HG03354 (cell line): ENCODE results near the gene HADHB.
A peak's percentile ranks its signal among the peaks of the same experiment; 100 is the strongest.
"Not testable (repeated sequence)": the region's sequence is repeated elsewhere in the genome, so short reads cannot be mapped to it uniquely, and the experiment has no call there.

Experiments used
- ATAC-seq: cut with Tn5 transposase; IDR thresholded peaks from one replicate; pipeline ENCODE4 v1.9.1; 2021; ENCODE audit warnings: mild to moderate bottlenecking; ENCODE audit not compliant: unreplicated experiment, poor library complexity, severe bottlenecking

Gene HADHB

DNA sequence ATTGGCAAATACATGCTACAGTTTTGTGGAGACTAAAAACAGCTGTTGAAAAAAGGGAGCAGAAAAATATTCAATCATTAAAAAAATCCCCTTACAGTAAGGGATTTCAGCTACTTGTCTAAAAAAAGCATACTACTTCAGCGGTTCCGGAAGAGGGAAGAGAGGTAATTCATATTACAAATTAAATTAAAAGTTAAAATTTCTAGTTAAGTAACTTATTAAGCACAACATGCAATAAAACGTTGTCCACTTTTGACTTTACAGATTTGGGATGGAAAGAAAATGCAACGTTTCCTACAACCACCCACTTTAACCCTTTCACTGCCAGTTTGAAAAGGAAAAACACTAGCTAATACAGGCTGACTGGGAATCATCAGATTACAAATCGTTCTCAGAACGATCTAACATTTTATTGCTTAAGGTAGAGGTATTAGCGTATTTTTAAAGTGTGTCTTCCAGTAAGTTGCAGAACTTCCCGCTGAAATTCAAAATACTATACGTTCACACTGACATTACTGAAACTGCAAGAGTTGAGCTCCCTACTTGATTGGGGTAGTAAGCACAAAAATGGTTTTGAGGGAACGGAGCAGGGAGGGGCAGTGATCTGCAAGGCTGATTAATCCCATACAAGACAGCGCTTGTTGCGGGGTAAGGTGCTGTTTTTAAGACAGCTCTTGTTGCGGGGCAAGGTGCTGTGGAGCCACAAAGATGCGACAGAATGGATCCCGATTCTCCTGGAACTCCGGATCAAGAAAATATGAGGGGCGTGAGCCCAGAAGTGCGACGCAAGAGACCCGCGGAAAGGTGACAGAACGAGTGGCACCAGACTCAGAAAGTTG, 1.1 kb upstream of the HADHB start:
- peak; percentile 0 for ATAC-seq

GRCh38 chr2:26245231-26245732, 543 bp downstream of the HADHB start:
- peak; percentile 22 for ATAC-seq

GRCh38 chr2:26245810-26246209, 1.1 kb downstream of the HADHB start:
- ATAC-seq, result peak; percentile 39

- no peak for ATAC-seq
Measured at GRCh38 chr2:26246818-26247217, 2.1 kb downstream of the HADHB start.

GRCh38 chr2:26249625-26250024, 4.9 kb downstream of the HADHB start:
- ATAC-seq, result no peak

GRCh38 chr2:26251893-26252292, 7.2 kb downstream of the HADHB start:
- no peak for ATAC-seq

DNA sequence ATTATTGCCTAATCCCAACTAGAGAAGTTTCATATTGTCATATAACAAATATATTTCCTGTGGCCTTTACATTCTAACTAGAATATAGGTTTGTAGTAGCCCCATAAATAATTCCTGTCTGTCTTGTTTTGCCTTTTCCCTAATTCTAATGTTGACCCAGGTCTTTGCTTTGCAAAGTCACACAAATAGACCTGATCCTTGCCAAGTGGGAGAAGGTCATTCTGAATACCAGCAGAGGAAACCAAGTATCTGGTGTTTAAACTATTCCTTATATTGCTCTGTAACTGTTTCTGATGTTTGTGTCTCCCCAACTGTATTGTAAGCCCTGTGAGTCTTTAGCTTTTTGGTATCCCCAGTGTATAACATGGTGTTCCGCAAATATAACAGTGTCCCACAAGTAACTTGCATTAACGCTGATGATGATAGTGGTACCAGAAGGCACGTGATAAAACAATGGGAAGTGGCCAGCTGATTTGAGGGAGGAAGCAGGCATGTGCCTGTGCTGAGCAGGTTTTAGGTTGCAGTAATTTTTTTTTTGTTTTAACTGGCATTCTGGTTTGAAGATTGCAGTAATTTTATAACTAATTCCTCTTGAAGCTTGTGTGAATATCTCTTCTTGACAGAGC, 11.1 kb downstream of the HADHB start:
- ATAC-seq, result no peak

DNA sequence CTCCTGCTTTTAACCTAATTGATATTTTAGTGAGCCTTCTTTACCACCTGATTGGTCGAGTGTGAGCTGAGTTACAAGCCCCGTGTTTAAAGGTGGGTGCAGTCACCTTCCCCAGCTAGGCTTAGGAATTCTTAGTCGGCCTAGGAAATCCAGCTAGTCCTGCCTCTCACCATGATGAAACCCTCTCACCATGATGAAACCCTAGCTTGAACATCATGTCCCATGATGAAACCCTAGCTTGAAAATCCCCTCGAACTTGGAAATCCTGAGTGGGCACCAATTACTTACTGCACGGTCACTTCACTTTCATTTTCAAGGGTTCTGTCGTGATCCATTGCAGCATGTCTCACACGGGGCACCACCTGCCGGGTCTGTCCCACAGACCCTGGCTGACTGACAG, 14.1 kb downstream of the HADHB start:
- ATAC-seq, result not testable (repeated sequence)

DNA sequence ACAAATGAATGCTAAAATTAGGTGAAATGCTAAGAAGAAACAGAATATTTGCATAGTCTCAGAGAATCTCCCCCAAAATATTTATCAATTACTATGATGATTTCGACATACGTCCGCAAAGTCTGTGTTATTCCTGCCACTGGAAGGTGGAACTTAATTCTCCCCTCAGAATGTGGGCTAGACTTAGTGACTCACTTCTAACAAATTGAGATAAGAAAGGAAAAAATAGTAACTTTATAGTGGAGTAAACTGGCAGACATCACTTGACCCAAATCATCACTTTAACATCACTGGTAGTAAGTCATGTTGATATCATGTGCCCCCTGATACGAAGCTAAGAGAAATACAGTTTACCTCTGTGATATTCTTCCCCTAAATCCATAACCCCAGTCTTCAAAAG, 23.5 kb downstream of the HADHB start:
- no peak for ATAC-seq

- ATAC-seq, result not testable (repeated sequence)
Measured at GRCh38 chr2:26268670-26269385, 24.1 kb downstream of the HADHB start.

- ATAC-seq, result no peak
Measured at GRCh38 chr2:26269571-26270158, 24.9 kb downstream of the HADHB start.

- ATAC-seq, result no peak
Measured at GRCh38 chr2:26270373-26270772, 25.6 kb downstream of the HADHB start.

- no peak for ATAC-seq
Measured at GRCh38 chr2:26273501-26273900, 28.8 kb downstream of the HADHB start.

GRCh38 chr2:26274058-26274613, 29.4 kb downstream of the HADHB start:
- ATAC-seq, result no peak

DNA sequence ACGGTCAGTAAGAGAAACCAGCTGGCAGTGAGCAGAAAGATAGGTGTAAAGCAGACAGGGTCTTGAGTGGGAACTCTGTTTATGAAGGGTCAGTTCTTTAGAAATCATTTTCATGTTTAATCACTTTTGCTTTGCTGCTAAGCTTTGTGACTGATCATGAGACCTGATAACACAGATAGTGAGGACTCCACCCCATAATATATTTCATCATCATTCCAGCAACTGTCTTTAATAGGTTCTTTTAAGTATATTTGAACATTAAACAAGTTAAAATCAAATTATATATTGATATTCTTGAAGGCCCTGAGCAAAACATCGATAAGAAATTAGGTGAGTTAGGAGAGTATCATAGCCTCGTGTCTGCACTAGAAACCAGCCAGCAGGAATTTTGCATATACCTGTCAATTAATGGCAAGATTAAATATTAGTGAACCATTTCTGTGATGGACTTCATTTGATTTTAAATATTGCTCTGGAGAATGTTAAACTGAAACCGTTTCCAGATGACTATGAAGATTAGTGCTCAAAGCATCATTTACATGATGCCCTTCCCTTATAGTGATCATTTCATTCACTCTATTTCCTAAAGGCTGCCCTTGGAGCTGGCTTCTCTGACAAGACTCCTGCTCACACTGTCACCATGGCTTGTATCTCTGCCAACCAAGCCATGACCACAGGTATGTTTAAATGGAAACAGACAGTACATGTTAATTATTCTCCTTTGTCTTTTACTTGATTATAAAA, 31.9 kb downstream of the HADHB start:
- no peak for ATAC-seq

GRCh38 chr2:26279886-26280285, 35.1 kb downstream of the HADHB start:
- ATAC-seq, result no peak

GRCh38 chr2:26281226-26281625, 36.5 kb downstream of the HADHB start:
- no peak for ATAC-seq

DNA sequence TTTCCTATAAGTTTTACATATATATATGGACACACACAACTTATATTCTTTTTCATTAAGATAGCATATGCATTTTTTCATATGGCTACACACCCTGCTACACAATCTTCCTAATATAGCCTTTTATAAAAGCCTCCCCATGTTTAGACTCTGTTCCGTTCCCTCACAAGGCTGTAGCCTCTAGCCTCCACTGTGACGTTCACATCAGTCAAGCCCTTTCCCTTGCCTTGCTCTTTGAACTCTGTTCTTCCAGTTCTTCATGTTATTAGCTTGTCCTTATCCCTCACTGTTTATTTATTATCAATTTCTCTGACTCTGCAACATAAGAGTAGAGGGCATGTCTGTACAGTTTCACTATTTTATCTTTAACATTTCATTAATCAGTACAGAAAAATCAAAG, 38.9 kb downstream of the HADHB start:
- no peak for ATAC-seq

DNA sequence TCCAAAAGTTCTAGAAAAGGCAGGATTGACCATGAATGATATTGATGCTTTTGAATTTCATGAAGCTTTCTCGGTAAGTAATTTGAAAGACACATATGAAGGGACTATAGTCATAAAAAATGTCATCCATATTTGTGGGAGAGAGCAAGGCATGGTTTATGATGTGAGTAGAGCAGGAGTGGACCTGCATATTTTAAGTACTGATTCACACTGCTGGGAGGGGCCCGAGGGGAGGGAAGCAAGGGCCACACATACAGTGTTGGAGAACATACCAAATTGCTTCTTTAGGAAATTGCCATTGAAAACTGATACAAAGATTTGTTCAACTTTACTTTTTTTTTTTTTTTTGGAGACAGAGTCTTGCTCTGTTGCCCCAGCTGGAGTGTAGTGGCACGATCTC, 39.4 kb downstream of the HADHB start:
- ATAC-seq, result no peak
